ENCODE measurements around the gene MRPS2.
"Not testable (repeated sequence)": the region's sequence is repeated elsewhere in the genome, so short reads cannot be mapped to it uniquely, and the experiment has no call there.

The MRPS2 gene

GRCh38 chr9:135513351-135513846, 12.9 kb downstream of the MRPS2 start:
- in situ Hi-C loops (cut with HindIII; ENCODE audit: low sequenced_read_pairs): no loop called here

GRCh38 chr9:135513906-135514305, 13.4 kb downstream of the MRPS2 start:
- in situ Hi-C loops (cut with HindIII; ENCODE audit: low sequenced_read_pairs): not testable (repeated sequence)

GRCh38 chr9:135514342-135515082, 14.0 kb downstream of the MRPS2 start:
- in situ Hi-C loops (cut with HindIII; ENCODE audit: low sequenced_read_pairs): no loop called here

- in situ Hi-C loops (cut with HindIII; ENCODE audit: low sequenced_read_pairs): no loop called here
Measured at GRCh38 chr9:135515083-135515951, 14.8 kb downstream of the MRPS2 start.

- in situ Hi-C loops (cut with HindIII; ENCODE audit: low sequenced_read_pairs): no loop called here
Measured at GRCh38 chr9:135516132-135516860, 15.8 kb downstream of the MRPS2 start.

GRCh38 chr9:135517407-135517822, 16.9 kb downstream of the MRPS2 start:
- in situ Hi-C loops (cut with HindIII; ENCODE audit: low sequenced_read_pairs): no loop called here

GRCh38 chr9:135519179-135519971, 18.9 kb downstream of the MRPS2 start:
- in situ Hi-C loops (cut with HindIII; ENCODE audit: low sequenced_read_pairs): no loop called here

GRCh38 chr9:135520916-135521607, 20.6 kb downstream of the MRPS2 start, which contains the start of gene LCN1:
Gene LCN1 (plus strand): TSS chr9:135521440. CDS start chr9:135521498, 58 bp downstream.
- in situ Hi-C loops (cut with HindIII; ENCODE audit: low sequenced_read_pairs): no loop called here

- in situ Hi-C loops (cut with HindIII; ENCODE audit: low sequenced_read_pairs): no loop called here
Measured at GRCh38 chr9:135521608-135522095, 21.2 kb downstream of the MRPS2 start.

GRCh38 chr9:135522137-135522877, 21.8 kb downstream of the MRPS2 start:
- in situ Hi-C loops (cut with HindIII; ENCODE audit: low sequenced_read_pairs): no loop called here

GRCh38 chr9:135522931-135523330, 22.4 kb downstream of the MRPS2 start:
- in situ Hi-C loops (cut with HindIII; ENCODE audit: low sequenced_read_pairs): no loop called here

- in situ Hi-C loops (cut with HindIII; ENCODE audit: low sequenced_read_pairs): no loop called here
Measured at GRCh38 chr9:135523521-135524129, 23.1 kb downstream of the MRPS2 start.

GRCh38 chr9:135524130-135524861, 23.8 kb downstream of the MRPS2 start:
- in situ Hi-C loops (cut with HindIII; ENCODE audit: low sequenced_read_pairs): no loop called here

GRCh38 chr9:135525241-135526088, 25.0 kb downstream of the MRPS2 start:
- in situ Hi-C loops (cut with HindIII; ENCODE audit: low sequenced_read_pairs): no loop called here

- in situ Hi-C loops (cut with HindIII; ENCODE audit: low sequenced_read_pairs): no loop called here
Measured at GRCh38 chr9:135526089-135526729, 25.7 kb downstream of the MRPS2 start.
